Hindlimb muscle (tissue), 1 donor: Measurements from ENCODE around the gene NHLH2. TPM values are rescaled to one million over a fixed set of nuclear protein-coding genes. Genes with fewer than 3 reads are reported as not detected.

Source experiments
- DNase-seq: peaks from one replicate; pipeline ENCODE4 v3.0.0-alpha.2; 2013
- polyA plus RNA-seq: library from polyadenylated mRNA; unstranded; fragments of 120-200 nt; gene quantifications from one replicate; pipeline ENCODE4 v1.2.1, GENCODE V29; 2013; ENCODE audit not compliant: insufficient read length

The NHLH2 gene
- polyA plus RNA-seq, 1 donor = 0.10 TPM

DNA sequence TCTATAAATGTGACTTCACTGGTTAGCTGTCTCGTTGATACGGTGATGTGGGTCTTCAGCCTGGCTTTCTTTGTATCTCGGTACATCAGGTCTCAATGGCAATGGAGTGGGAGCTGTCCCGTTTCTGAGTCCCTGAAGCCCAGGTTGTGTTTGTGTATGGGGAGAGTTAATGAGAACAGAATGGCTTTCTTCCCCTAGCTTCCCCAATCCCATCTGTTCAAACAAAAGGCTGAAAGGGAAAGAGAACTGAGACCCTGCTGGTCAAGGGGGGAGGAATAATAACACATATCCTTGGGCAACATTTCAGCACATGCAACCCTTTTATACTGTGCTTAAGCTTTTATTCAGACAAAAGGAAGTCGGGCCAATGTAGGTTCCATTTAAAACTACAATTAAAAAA lies 44.0 kb downstream of the NHLH2 start:
- DNase-seq = no peak

DNA sequence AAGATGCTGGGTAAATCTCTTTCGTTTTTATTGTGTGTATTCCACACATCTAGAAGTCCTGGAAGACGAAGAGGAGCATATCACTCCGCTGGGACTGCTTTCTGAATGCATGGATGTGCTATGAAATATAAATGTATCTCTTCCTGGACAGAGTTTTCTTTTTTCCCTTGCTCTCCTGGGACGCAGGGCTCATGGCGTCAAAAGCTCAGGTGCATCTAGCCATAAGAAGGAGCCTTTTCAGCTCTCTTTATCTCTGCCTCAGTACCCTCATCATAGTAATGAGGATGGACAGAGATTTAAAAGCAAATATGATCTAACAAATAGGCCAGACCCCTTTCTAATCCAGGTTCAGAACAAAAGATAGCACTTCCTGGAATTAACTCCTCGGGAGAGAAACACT lies 44.9 kb downstream of the NHLH2 start:
- DNase-seq = no peak

DNA sequence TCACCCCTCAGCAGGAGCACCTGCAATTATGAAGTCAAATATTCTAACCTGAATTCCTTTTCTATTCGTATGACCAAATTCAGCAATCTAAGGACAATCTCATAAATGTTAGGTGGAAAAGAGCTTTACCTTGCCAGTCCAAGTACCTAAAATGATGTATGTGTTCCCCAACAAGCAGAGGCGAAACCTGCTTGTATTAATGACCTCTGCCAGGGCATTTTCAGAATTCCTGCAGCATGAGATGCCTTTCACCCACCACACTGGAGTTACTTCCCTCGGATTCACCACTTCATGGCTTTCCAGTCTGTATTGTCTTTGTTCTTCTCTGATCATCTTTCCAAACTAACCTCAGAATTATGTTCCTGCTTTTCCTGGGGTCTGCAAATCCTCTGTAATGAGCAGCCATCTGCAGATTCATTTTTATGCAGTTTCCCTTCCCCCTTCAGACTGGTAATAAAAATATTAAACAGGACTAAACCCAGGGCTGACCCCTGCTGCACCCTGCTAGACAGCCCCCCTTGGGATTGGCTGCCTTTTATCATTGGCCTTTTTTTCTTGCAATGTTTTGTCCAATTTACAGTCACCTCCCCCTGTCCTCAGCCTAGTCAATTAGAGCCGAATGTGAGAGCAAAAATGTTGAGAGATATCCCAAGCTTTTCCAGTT lies 45.8 kb downstream of the NHLH2 start:
- no peak for DNase-seq

DNA sequence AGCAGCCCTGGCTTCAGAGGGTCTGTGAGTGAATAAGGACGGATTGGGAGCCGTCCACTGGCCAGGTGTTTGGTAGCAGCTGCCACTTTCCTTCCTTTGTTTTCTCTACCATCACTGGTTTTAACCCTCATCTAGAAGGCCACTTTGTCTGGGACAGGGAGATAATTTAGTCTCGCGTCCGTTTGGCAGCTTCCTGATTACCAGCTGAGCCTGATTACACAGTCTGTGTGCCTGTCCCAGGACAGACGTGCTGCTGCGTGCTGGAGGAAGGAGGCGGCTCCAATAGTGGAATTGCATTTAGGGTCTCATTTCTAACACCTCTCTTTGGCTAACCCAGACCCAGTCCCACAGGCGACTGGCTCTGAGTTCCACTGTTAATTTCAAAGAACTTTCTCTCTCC lies 47.8 kb downstream of the NHLH2 start:
- no peak for DNase-seq

DNA sequence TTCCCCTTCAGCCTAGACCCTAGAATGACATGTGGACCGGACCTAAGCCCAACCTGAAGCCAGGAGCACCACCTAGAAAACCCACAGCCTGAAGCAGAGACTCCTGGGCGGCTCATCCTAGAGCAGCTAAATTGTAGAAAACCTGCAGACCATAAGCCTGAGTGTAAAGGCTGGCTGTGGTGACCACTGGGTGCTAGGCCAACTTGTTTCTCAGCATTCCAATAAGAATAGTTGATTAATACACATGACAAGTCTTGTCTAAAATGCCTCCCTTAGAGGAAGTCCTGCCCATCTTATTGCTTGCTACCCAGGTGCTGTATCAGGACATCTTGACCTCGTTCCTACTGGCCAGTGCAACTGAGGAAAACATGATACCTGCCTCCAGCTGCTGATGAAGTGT lies 49.1 kb downstream of the NHLH2 start:
- no peak for DNase-seq

DNA sequence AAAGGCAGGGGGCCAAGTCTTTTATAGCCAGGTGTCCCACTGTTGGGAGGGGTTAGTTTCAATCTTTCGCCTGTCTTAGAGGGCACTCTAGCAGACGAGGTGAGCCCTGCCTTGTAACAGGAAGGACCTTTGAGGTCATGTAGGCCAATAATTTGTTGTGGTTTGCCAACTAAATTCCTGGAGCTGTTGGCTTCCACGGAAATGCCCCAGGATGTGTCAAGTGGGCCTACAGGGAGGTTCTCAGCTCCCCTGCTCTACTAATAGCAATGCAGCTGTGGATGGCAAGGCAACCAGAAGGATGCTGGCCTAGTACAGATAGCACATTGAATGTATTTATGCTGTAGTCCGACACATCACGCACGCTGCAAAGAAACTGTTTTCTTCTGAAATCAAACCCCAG lies 50.1 kb downstream of the NHLH2 start:
- no peak for DNase-seq

DNA sequence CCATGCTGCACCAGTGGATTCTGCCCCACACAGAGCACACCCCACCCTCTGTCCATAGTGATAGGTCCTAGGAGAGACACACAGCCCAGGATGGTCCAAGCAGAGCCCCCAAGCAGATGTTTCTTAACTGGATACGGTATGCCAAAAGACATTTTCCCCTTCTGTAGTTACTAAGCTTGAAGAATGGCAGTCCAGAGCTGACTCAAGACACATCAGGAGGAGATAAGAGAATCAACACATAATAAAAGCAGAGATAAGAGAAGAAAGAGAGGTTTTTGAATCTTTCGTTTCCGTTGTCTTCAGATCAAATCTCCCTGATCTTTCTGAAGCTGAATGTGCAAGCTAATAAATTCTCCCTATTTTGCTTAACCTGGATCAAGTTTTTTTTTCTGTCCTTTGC lies 50.6 kb downstream of the NHLH2 start:
- DNase-seq = no peak

Other genes with a start within 250 kb of the NHLH2 start
- 8.0 TPM for gene VANGL1, start 199.2 kb downstream of the NHLH2 start, polyA plus RNA-seq
- gene CASQ2, start 72.4 kb downstream of the NHLH2 start, polyA plus RNA-seq = 825 TPM
- 0.90 TPM for gene SLC22A15, start 135.4 kb upstream of the NHLH2 start, polyA plus RNA-seq